T-helper 22 cell (primary cell): Measurements from ENCODE around the gene PLEKHA6.

ENCODE experiments used
- DNase-seq: peaks from one replicate; pipeline ENCODE4 v3.0.0-alpha.2; 2020; ENCODE audit warnings: low read depth

PLEKHA6 gene

DNA sequence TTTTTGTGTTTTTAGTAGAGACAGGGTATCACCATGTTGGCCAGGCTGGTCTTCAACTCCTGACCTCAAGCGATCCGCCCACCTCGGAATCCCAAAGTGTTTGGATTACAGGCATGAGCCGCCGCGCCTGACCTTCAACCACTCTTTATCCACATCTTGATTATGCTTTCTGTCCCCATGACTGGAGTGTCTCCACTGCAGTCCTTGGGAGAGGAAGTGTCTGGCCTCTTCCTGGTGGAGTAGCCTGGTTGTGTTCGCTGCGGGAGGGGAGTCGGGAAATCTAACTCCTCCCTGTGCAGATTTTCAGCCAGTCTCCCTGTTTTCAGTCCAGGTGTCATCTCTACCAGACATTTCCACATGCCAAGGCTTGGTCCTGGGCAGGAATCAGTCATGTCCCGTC lies 173.1 kb downstream of the PLEKHA6 start:
- no peak for DNase-seq

GRCh38 chr1:204181116-204181515 lies 178.6 kb downstream of the PLEKHA6 start:
- no peak for DNase-seq

GRCh38 chr1:204180133-204180532 lies 179.6 kb downstream of the PLEKHA6 start:
- no peak for DNase-seq

DNA sequence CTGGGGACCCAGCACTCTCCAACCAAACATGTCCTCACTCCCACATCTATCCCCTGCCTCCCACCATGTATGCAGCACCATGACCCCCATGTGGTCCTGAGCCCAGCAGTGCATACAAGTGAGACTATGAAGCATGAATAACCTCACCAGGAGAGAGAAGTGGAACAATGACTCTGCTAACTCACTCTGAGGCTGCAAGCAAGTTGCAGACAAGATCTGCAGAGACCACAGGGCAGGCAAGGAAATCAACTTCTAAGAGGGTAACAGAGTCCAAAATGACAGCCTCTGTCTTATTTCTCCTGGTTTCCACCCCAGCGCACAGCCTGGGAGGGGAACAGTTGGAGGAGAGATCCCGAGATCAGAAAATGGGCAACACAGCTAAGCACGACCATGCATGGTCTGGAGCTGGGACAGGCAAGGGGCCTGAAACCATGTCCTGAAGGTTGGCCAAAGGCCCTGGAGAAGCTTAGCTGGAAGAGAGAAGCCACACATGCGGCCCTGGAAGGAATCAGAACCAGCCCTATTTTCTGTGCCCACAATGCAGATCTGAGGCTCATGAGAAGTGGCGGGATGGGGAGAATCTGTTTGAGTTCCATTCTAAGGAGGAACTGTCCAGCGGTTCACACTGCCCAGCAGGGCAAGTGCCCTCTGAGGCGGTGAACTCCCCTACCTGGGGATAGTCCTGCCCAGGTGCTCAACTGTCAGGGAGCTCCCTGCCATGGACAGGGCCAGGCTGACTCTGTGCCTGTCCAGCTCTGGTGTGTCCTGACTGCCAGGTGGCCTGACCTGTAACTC lies 181.0 kb downstream of the PLEKHA6 start:
- DNase-seq: no peak

GRCh38 chr1:204177133-204177532 lies 182.6 kb downstream of the PLEKHA6 start:
- DNase-seq: no peak

- no peak for DNase-seq
These were observed 183.7 kb downstream of the PLEKHA6 start for GRCh38 chr1:204176049-204176448.

DNA sequence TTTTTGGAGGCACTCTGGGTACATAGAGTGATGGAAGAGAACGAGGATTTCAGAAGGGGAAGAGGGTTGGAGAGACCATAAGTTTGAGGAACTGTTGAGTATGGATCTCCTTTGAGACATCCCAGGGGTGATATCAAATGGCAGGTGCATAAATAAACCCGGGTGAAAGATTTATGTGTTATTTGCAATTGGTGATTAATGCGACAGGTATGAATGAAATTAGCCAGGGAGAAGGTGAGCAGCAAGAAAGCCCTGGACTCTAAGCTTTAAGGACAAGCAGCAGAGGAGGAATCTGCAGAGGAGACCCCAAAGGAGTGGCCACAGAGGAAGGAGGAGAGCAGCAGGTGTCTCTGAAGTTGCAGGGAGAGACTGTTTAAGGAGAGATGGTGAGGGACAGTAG lies 184.8 kb downstream of the PLEKHA6 start:
- DNase-seq: no peak

DNA sequence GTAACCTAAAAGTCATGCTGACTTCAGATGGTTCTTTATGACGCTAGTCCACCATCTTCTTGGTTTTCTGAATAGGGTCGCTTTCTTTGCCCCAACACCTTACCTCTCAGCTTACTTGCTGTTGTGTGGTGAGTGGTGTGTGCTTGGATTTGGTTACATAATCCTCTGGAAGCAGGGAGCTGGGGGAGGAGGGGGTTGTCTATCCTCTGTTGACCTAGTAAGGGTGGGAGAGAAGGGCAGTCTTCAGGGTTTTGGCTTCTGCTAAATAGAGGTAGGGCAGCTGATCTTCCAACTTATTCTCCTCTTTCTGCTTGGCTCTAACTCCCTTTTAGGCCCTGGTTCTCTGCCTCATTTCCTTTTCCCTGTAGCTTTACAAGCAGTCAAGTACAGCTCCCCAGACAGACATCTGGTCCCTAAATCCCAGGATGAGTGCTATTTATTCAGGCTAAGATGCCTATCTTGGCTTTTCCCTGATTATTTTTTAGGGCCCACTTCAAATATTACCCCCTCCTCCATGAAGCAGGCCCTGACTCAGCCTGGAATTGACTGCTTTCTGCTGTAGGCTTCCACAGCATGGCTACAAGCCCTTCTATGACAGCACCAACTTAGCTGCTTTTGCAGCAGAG lies 187.2 kb downstream of the PLEKHA6 start:
- DNase-seq: no peak

GRCh38 chr1:204171751-204172178 lies 188.0 kb downstream of the PLEKHA6 start:
- DNase-seq: no peak

DNA sequence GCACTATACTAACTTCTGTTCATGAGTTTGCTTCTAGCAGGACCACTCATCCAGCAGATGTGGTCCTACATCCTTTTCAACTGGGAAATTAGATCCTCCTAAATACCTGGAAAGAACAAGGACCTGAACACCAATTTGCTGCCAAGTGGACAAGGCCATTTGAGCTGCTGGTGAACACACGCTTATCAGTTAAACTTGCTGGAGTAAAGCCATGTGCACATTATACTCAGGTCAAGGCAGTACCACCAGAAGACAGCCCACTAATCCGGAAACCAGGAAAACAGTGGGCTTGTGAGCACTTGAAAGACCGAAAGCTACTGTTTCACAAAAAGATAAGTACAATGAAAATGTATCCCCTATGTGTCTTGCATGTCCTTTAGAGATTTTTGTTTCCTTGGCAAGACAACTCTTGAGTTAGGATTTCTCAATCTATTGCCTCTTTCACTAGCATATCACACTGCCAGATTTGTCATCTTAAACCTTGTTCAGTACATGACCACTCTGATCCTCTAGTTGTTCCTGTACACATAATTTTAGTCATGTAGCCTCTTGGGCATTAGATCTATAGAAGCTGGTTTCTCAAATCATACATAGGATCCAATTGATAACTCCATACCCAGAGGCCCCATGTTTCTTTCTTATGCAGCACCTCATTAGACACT lies 189.1 kb downstream of the PLEKHA6 start:
- DNase-seq: no peak

DNA sequence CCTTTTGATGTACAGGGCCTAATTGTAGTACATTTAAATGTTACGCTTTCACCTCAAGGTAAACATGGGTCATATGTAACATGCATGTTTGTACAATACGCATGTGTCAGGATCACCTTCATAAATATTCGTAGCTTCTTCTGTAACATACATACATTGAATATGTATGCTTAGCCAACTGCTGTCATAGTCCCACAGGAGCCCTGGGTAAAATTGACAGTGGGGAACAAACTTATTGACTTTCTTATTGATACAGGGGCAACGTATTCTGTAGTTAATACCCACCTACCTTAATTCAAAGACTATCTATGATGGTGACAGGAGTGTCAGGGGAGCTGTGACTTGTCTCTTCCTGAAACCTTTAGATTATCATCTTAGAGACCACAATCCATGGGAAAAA lies 189.9 kb downstream of the PLEKHA6 start:
- no peak for DNase-seq
